AG09309 (cell line): ENCODE results near the gene PARP8.

Experiments
- DNase-seq: peaks from one replicate; pipeline ENCODE4 v3.0.0-alpha.2; 2010; ENCODE audit warnings: low read depth
- H3K4me3 ChIP-seq: 2 replicates; pipeline ENCODE4 v1.5.1; 2011; ENCODE audit warnings: mild to moderate bottlenecking, low read depth, low read length, moderate library complexity; ENCODE audit not compliant: control insufficient read depth
- TF ChIP-seq, protein P1 (sequence below): IDR thresholded peaks from 2 replicates; pipeline ENCODE4 v1.5.1; 2011; ENCODE audit warnings: mild to moderate bottlenecking, low read depth, low read length, inconsistent platforms; ENCODE audit not compliant: insufficient read depth, control insufficient read depth; ENCODE audit errors: missing control alignments

PARP8 gene

DNA sequence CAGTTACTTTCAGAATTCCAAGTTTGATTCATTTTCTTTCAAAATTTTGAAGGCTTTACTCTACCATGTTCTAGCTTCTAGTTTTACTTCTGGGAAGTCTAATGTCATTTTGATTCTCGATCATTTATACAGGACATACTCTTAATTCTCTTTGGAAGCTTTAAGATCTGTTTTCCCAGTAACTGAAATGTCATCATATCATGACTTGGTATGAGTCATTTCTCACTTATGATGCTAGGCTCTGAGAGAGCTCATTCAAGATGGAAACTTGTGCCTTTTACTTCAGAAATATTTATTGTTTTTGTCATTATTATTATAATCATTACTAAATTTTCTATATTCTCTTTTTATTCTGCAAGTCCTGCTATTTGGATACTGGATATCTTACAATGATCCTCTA is 222.3 kb downstream of the PARP8 start:
- DNase-seq, result no peak
- H3K4me3 ChIP-seq, result no peak overlapping the region
- TF ChIP-seq, protein P1, sequence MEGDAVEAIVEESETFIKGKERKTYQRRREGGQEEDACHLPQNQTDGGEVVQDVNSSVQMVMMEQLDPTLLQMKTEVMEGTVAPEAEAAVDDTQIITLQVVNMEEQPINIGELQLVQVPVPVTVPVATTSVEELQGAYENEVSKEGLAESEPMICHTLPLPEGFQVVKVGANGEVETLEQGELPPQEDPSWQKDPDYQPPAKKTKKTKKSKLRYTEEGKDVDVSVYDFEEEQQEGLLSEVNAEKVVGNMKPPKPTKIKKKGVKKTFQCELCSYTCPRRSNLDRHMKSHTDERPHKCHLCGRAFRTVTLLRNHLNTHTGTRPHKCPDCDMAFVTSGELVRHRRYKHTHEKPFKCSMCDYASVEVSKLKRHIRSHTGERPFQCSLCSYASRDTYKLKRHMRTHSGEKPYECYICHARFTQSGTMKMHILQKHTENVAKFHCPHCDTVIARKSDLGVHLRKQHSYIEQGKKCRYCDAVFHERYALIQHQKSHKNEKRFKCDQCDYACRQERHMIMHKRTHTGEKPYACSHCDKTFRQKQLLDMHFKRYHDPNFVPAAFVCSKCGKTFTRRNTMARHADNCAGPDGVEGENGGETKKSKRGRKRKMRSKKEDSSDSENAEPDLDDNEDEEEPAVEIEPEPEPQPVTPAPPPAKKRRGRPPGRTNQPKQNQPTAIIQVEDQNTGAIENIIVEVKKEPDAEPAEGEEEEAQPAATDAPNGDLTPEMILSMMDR, result no peak

DNA sequence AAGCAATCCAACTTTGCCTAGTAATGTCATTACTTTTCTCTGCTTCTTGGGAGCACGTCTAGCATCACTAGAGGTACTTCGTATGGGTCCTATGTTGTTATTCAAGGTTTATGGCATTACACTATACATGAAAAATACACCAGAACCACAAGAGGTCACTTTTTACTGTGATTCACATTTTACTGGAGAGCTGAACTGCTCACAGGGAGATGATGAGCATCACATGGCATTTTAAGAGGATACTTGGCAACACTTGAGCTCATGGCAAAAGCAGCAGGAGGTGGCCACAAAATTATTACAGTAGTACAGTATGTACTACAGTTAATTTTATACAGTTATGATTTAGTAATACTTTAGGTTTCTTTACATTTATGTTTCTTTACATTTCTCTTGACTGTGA is 223.4 kb downstream of the PARP8 start:
- TF ChIP-seq, protein P1, result no peak

More for the DNA sequence above, 223.4 kb downstream of the PARP8 start:
- no peak for DNase-seq
- no peak overlapping the region for H3K4me3 ChIP-seq
